PFSK-1 (cell line): ENCODE measurements around the gene C1orf87. TPM values are rescaled to one million over a fixed set of nuclear protein-coding genes. Genes with fewer than 3 reads are reported as not detected.

Experiments
- FOXP2 ChIP-seq: optimal IDR thresholded peaks from 2 replicates; pipeline ENCODE3; 2011; ENCODE audit warnings: borderline replicate concordance, control low read depth, inconsistent platforms; ENCODE audit not compliant: insufficient read depth; ENCODE audit errors: extremely low read length, extremely low read depth
- POLR2AphosphoS5 ChIP-seq: IDR thresholded peaks from 2 replicates; pipeline ENCODE4 v1.6.1; 2012; ENCODE audit warnings: low read depth, mild to moderate bottlenecking, control low read depth, low read length, moderate library complexity
- SIN3A ChIP-seq: IDR thresholded peaks from 2 replicates; pipeline ENCODE4 v1.6.1; 2012; ENCODE audit warnings: mild to moderate bottlenecking, low read length, moderate library complexity, borderline replicate concordance; ENCODE audit not compliant: insufficient read depth
- TAF1 ChIP-seq: IDR thresholded peaks from 2 replicates; pipeline ENCODE4 v1.6.1; 2012; ENCODE audit warnings: low read length, control low read depth, borderline replicate concordance; ENCODE audit not compliant: insufficient read depth
- polyA plus RNA-seq: library from polyadenylated mRNA; unstranded; fragments of >200 nt; gene quantifications from one replicate; pipeline ENCODE4 v1.2.1, GENCODE V29; 2012; ENCODE audit warnings: low read depth, missing spikeins; ENCODE audit not compliant: insufficient read length
- TF ChIP-seq, protein P1 (sequence below), 2 experiments: IDR thresholded peaks; 2 replicates each; pipeline versions ENCODE4 v1.6.1 to v1.8.0; 2011 to 2012; ENCODE audit warnings: low read depth in 2 of 2, low read length in 2 of 2, control low read depth in 1 of 2, inconsistent platforms in 1 of 2, mild to moderate bottlenecking in 1 of 2, moderate library complexity in 1 of 2; ENCODE audit not compliant: insufficient read depth in 1 of 2

The C1orf87 gene, protein sequence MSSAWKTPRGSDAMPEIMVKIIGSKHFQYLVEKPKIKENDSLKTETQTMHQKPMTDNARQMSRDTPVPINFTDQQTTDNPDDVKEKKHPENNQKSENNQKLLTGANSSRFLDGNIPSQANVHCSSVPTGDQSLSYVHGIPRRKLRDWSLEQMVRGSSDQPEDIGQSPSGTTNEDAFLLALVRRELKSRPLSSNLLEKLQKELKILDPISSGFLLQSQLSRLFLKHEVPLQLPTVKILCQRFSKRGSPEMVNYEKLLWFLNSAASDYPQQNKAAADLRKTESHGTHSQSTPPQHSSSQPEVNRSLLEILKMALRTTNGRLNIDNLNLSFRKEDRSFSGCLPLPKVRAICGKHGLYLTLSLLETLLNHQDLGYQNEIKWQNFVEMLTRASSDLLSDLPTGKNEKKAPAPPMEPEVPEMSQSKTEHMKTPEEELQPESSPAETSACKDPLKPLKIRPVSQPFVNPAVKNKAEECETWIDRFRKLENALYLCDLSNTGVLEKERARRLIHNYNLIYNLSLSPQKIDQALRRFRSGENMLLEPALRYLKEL
- polyA plus RNA-seq = not detected

DNA sequence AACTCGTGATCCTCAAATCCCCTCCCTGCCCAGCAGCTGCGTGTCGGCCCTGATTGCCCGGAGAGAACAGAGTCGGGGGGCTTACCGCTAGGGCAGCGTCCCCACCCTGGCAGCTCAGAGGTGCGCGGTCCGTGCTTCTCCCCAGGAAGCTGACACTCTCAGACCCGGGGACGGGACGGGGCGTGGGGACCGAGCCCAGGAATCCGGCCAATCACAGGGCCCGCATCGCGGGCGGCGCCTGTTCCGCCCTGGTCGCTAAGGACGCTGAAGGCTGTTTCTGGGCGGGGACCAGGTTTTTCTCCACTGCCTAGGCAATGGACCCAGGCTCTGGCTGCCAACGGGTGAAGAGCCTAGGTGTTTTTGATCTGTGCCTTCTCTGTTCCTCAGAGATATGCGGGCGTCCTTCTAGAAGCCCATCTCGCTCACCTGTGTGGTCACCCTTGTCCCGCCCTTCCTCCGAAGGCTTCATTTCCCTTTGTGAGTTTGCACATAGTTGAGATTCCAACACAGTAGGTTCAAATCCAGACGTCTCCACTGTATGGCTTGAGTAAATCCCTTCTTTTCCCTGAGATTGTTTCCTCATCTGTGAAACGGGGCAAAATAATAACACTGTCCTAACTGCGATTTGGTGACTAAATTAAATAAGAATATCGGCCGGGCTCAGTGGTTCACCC is at the start of gene C1orf87:
C1orf87 (minus strand) TSS at position 166 of the 674 bp plus-strand sequence. CDS start 1,127 bp downstream, outside the sequence.
- TF ChIP-seq POLR2AphosphoS5 (no peak), SIN3A (no peak), FOXP2 (no peak), TAF1 (no peak)
- TF ChIP-seq, protein P1, sequence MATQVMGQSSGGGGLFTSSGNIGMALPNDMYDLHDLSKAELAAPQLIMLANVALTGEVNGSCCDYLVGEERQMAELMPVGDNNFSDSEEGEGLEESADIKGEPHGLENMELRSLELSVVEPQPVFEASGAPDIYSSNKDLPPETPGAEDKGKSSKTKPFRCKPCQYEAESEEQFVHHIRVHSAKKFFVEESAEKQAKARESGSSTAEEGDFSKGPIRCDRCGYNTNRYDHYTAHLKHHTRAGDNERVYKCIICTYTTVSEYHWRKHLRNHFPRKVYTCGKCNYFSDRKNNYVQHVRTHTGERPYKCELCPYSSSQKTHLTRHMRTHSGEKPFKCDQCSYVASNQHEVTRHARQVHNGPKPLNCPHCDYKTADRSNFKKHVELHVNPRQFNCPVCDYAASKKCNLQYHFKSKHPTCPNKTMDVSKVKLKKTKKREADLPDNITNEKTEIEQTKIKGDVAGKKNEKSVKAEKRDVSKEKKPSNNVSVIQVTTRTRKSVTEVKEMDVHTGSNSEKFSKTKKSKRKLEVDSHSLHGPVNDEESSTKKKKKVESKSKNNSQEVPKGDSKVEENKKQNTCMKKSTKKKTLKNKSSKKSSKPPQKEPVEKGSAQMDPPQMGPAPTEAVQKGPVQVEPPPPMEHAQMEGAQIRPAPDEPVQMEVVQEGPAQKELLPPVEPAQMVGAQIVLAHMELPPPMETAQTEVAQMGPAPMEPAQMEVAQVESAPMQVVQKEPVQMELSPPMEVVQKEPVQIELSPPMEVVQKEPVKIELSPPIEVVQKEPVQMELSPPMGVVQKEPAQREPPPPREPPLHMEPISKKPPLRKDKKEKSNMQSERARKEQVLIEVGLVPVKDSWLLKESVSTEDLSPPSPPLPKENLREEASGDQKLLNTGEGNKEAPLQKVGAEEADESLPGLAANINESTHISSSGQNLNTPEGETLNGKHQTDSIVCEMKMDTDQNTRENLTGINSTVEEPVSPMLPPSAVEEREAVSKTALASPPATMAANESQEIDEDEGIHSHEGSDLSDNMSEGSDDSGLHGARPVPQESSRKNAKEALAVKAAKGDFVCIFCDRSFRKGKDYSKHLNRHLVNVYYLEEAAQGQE (IDR thresholded peaks at IDR 0.05; ENCODE audit: insufficient read depth in 1 of 2, low read depth in 2 of 2, low read length in 2 of 2) = no peak

DNA sequence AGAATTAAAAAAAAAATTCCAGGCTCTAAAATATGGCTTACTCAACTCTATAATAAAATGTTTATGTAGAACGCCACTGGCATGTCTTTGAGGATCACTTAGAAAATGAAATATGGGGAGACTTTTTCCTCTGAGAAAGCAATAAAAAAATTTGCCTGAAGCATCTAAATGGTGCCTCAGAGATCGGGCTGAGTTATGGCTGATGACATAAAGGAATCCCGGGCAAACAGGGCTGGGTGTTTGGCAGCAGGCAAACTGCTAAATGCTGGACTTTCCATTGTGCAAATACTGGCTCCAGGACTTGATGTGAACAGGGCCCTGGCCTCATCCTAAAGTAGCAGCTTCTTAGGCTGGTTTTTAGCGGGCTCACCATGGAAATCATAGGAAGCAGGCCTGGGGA is 44.5 kb upstream of the C1orf87 start:
- TF ChIP-seq FOXP2 (no peak), SIN3A (no peak), TAF1 (no peak), POLR2AphosphoS5 (no peak)
- TF ChIP-seq, protein P1 (IDR thresholded peaks at IDR 0.05; ENCODE audit: insufficient read depth in 1 of 2, low read depth in 2 of 2, low read length in 2 of 2) = no peak

DNA sequence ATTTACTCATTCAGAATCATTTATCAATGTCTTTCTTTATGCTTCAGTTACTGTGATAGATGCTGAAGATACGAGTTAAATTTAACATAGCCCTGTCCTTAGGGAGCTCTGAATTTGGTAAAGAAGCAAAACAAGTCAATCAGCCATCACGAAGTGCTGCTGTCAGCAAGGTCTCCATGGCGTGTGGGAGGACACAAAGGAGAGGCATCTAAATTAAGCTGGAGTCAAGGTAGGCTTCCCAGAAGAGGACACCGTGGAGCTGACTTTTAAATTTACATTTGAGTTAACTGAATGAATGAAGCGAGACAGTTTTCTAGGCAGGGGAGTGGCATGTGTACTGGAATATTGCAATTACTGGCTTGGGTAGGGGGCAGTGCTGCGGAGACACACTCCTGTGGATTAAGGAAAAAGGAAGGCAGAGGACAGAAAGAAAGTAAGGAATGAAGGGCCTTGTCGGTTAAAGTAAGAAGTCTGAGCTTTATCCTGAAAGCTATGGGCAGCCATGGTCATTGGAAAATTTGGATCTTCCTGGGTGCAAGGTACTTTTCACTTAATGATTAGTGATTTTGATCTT is 41.3 kb upstream of the C1orf87 start:
- TF ChIP-seq POLR2AphosphoS5 (peak; percentile 74), TAF1 (no peak), FOXP2 (no peak), SIN3A (0 out of 2 replicates have a peak, but pooled peaks have one; percentile 2)
- TF ChIP-seq, protein P1 (IDR thresholded peaks at IDR 0.05; ENCODE audit: insufficient read depth in 1 of 2, low read depth in 2 of 2, low read length in 2 of 2) = no peak

DNA sequence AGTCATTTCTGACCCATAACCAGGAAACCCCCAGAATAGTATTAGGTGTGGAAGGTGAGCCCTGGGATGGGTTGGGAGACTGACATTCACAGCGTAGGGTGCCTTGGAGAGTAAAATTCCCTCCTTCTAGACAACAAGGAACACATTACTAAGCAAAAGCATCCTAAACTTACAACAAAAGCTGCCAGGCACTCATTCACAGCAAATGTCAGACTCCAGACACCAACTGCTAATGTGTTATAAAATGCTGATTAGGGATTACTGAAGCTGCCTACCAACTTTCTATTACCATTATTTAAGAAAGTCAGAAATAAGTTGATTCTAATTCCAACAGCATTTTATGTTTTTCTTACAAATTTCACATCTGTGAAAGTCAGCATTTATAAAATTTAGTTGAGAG is 40.0 kb upstream of the C1orf87 start:
- TF ChIP-seq TAF1 (no peak), SIN3A (no peak), POLR2AphosphoS5 (no peak), FOXP2 (no peak)
- TF ChIP-seq, protein P1 (IDR thresholded peaks at IDR 0.05; ENCODE audit: insufficient read depth in 1 of 2, low read depth in 2 of 2, low read length in 2 of 2) = no peak
